Hematopoietic multipotent progenitor cell treated with erythropoietin and hydrocortisone succinate and interleukin-3 and kit ligand, for 8 days (in vitro differentiated cells): ENCODE results near the gene TDRD15.
"Not testable (repeated sequence)": the region's sequence is repeated elsewhere in the genome, so short reads cannot be mapped to it uniquely, and the experiment has no call there.

Experiments
- DNase-seq: peaks from one replicate; pipeline ENCODE4 v3.0.0-alpha.2; 2015

The TDRD15 gene

DNA sequence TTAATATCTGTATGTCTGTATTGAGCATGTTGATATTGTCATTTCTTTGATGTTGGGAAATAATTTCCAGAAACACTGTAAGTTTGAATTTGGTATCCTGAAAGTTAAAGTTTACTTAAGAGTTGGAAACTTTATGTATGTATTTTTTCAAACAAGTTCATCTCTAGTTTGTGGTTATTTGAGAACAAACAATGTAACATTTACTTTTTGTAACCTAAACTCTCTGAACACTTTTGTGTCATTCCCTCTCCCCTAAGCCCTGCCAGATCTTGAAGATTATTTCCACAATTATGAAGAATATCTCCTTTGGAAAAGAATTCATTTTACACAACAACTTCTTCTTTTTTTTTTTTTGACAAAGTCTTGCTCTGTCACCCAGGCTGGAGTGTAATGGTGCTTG lies 24.9 kb downstream of the TDRD15 start:
- DNase-seq, result no peak

GRCh38 chr2:21151234-21151633 lies 27.5 kb downstream of the TDRD15 start:
- DNase-seq, result not testable (repeated sequence)

DNA sequence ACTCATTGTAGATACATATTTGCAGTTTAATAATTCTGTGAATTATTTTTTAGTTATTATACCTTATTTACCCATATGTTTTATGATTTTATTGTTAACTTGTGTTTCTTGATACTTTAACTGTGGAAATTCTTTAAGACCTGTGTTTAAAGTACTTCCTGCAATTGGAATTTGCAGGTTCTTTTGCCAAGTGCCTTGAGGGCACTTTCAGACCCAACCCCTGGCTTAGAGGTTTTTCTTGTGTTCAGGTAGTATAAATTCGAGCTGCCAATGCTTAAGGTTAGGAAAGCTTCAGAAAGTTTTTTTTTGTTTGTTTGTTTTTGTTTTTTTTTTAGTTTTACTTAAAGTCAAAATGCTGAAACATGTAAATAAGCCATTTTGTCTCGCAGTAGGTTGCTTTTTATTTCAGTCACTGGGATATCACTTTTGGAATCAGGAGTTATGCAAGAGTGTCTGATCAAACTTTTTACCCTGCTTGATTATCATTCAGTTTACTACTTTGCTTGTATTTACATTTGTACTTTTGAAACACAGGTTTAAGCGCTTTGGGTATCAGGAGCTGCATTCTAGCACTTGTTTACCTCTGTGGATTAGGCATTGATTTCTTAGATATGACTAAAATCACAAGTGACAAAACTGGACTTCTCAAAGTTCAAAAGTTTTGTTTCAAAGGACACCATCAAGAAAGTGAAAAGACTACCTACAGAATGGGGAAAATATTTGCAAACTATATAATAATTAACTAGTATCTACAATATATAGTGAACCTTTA lies 31.8 kb downstream of the TDRD15 start:
- no peak for DNase-seq

- no peak for DNase-seq
These were observed 37.4 kb downstream of the TDRD15 start for GRCh38 chr2:21161122-21161521.

DNA sequence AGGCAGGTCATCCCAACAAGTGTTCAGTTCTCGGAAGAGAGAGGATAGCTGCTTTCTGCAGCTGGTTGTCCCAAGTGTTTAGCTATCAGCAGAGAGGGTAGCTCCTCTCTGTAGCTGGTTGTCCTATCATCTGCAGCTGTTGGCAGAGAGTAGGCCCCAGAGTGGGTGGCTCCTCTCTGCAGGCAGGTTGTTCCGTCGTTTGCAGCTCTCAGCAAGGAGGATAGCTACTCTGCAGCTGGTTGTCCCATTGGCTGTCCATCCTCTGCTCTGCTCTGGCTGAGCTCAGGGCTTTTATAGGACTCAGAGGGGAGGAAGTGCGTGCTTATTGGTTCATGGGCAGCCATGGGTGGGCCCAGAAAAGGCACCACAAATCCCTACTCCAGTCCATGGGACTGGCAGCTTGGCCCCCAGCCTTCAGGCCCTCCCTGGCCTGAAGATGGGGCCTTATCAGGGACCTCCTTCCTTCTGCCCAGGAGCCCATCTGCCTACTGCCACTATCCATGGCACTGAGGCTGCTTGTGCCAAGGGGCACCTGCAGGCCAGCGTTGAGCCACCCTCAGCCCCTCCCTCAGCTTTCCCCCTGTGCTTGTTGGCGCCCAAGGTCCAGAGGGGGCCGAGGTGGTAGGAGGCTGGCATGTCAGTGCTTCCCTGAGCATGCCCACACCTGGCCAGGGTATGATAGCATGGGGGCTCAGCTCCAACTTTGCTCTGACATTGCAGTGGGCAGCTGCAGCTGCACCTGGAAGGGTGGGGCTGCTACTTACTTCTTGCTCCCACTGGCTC lies 38.3 kb downstream of the TDRD15 start:
- DNase-seq, result no peak

GRCh38 chr2:21162615-21162878 lies 38.8 kb downstream of the TDRD15 start:
- no peak for DNase-seq

GRCh38 chr2:21163213-21163612 lies 39.4 kb downstream of the TDRD15 start:
- no peak for DNase-seq

DNA sequence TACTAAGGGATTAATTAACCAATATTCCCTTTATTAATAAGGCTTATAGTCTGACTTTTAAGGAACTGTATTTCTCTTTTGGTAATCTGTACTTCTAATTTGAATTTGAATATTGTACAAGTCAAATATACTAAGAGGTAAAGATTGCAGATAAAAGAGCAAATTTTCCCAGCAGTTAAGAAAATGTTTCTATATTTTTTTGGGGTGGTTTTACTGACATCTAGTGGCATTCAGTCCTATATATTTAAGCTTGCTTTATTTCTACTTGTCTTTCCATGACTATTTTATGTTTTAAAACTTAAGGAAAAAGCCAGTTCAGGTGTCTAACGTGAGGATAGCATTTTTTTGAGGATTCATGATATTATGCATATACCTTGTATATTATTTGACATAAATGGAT lies 41.6 kb downstream of the TDRD15 start:
- DNase-seq, result no peak

DNA sequence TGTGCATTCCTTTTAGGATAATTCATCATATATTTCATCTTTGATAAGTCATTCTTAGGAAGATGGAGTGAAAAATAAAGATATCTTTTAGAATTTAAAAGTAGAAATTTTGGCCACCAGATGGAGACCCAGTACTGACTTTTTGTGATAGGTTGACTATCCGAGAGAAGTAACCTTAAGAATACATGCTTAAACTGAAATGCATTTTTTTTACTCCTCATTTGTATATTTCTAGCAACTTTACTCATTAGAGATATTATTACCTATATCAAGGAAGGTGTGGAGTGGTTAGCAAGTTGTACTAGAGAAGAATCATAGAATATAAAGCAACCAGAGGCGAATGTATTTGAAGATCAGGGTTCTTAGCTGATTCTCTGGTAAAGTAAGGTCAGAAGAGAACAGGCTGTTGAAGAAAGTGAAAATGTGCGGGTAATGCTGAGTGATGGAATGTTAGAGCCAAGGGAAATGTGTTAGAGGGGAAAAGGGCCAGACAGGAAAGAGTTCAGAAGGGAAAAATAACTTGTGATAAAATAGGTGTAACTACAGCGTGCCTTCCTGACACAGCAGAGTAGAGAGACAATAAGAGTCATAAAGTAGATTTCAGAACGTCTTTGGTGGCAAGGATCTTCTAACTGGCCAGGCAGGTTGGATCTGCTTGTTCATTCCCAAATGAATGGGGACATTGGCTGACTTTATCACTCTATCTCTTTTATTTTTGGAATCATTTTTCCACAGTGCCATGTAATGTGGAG lies 52.3 kb downstream of the TDRD15 start:
- peak; percentile 31 for DNase-seq

- no peak for DNase-seq
These were observed 58.2 kb downstream of the TDRD15 start for GRCh38 chr2:21181957-21182356.

GRCh38 chr2:21183306-21183705 lies 59.5 kb downstream of the TDRD15 start:
- DNase-seq, result no peak

- no peak for DNase-seq
These were observed 60.0 kb downstream of the TDRD15 start for GRCh38 chr2:21183726-21184125.

- no peak for DNase-seq
These were observed 67.8 kb downstream of the TDRD15 start for GRCh38 chr2:21191535-21191934.
